ENCODE data around the gene KRT37.
A peak's percentile ranks its signal among the peaks of the same experiment; 100 is the strongest.

Gene KRT37

GRCh38 chr17:41424111-41424635, at the start of gene KRT37:
Gene KRT37 (minus strand): TSS chr17:41424585. CDS start chr17:41424523, 62 bp downstream.
- DNase-seq, result no peak

- peak; percentile 4 for DNase-seq
These were observed 44.0 kb upstream of the KRT37 start for GRCh38 chr17:41468346-41468745.

GRCh38 chr17:41467561-41467960, 43.2 kb upstream of the KRT37 start:
- no peak for DNase-seq

- DNase-seq, result no peak
These were observed 42.6 kb upstream of the KRT37 start, which contains the start of gene KRT32 for GRCh38 chr17:41466988-41467387. Gene KRT32 (minus strand): TSS chr17:41467386. CDS start chr17:41467325, 61 bp downstream.

- peak; percentile 74 for DNase-seq
These were observed 40.3 kb upstream of the KRT37 start for GRCh38 chr17:41464682-41465081.

- no peak for DNase-seq
These were observed 39.8 kb upstream of the KRT37 start for GRCh38 chr17:41464173-41464572.

GRCh38 chr17:41463746-41464145, 39.4 kb upstream of the KRT37 start:
- DNase-seq, result no peak

GRCh38 chr17:41462705-41463104, 38.3 kb upstream of the KRT37 start:
- no peak for DNase-seq

- DNase-seq, result peak; percentile 38
These were observed 33.3 kb upstream of the KRT37 start for GRCh38 chr17:41457676-41458075.

GRCh38 chr17:41456204-41456603, 31.8 kb upstream of the KRT37 start:
- no peak for DNase-seq

GRCh38 chr17:41455236-41455635, 30.9 kb upstream of the KRT37 start:
- peak; percentile 27 for DNase-seq

GRCh38 chr17:41453066-41453465, 28.7 kb upstream of the KRT37 start:
- DNase-seq, result no peak

- DNase-seq, result no peak
These were observed 27.9 kb upstream of the KRT37 start for GRCh38 chr17:41452281-41452680.

- no peak for DNase-seq
These were observed 26.9 kb upstream of the KRT37 start for GRCh38 chr17:41451154-41451728.

- no peak for DNase-seq
These were observed 24.6 kb upstream of the KRT37 start for GRCh38 chr17:41449008-41449407.

GRCh38 chr17:41448506-41448905, 24.1 kb upstream of the KRT37 start:
- DNase-seq, result no peak

GRCh38 chr17:41446806-41447205, 22.4 kb upstream of the KRT37 start:
- DNase-seq, result no peak

- no peak for DNase-seq
These were observed 20.3 kb upstream of the KRT37 start for GRCh38 chr17:41444640-41445039.

GRCh38 chr17:41444186-41444585, 19.8 kb upstream of the KRT37 start:
- DNase-seq, result no peak

GRCh38 chr17:41442739-41443138, 18.4 kb upstream of the KRT37 start:
- no peak for DNase-seq

GRCh38 chr17:41440531-41441033, 16.2 kb upstream of the KRT37 start, which contains the start of gene KRT38:
Gene KRT38 (minus strand): TSS chr17:41440983. CDS start chr17:41440921, 62 bp downstream.
- no peak for DNase-seq

GRCh38 chr17:41439375-41439774, 15.0 kb upstream of the KRT37 start:
- no peak for DNase-seq

GRCh38 chr17:41437769-41438168, 13.4 kb upstream of the KRT37 start:
- no peak for DNase-seq

GRCh38 chr17:41437254-41437653, 12.9 kb upstream of the KRT37 start:
- DNase-seq, result no peak

GRCh38 chr17:41434415-41434814, 10.0 kb upstream of the KRT37 start:
- DNase-seq, result no peak
